ENCODE measurements around the gene KCNT1. TPM values are rescaled to one million over a fixed set of nuclear protein-coding genes. Genes with fewer than 3 reads are reported as not detected.
"Not testable (repeated sequence)": the region's sequence is repeated elsewhere in the genome, so short reads cannot be mapped to it uniquely, and the experiment has no call there.

KCNT1 gene
- total RNA-seq, 1 experiment from 2014 or later = 0.68 TPM

DNA sequence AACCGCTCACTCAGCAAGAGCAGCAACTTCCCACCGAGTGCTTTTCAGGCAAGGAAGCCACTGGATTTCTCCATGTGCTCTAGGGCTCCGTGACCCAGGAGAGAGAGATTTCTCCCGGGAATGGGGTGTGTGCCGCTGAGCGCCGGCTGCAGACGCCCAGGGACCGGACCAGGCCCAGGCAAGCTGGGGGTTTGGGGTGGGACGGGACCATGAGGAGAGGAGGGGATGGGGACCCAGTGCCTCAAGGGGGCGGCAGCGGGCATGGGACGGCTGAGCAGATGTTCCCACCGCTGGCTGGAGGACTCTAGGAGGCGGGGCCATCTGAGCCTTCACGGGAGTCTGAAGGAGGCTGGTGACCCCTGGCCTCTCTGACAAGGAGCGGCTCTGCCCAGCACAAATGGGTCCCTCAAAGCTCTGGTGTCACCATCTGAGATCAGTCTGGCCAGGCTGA, 30.4 kb upstream of the KCNT1 start:
- H3K9me3 Mint-ChIP-seq = peaks cover 11 to 14% of the 10 kb centered on the region in 2 experiments
- WGBS (ENCODE audit: extremely low coverage, insufficient read length, low lambda C conversion rate) = no CpG with 5 or more reads among the region's 17 CpGs
- H3K36me3 Mint-ChIP-seq (ENCODE audit: insufficient read depth in 1 of 3, low read depth in 3 of 3) = peaks cover 5 to 11% (median 7%) of the 10 kb centered on the region in 3 experiments; a peak in 6 of 7 replicates
- no peak overlapping the region for H4K8ac ChIP-seq (replicated peaks; ENCODE audit: insufficient read length, low read depth, low read length)
- TF ChIP-seq, protein P1, sequence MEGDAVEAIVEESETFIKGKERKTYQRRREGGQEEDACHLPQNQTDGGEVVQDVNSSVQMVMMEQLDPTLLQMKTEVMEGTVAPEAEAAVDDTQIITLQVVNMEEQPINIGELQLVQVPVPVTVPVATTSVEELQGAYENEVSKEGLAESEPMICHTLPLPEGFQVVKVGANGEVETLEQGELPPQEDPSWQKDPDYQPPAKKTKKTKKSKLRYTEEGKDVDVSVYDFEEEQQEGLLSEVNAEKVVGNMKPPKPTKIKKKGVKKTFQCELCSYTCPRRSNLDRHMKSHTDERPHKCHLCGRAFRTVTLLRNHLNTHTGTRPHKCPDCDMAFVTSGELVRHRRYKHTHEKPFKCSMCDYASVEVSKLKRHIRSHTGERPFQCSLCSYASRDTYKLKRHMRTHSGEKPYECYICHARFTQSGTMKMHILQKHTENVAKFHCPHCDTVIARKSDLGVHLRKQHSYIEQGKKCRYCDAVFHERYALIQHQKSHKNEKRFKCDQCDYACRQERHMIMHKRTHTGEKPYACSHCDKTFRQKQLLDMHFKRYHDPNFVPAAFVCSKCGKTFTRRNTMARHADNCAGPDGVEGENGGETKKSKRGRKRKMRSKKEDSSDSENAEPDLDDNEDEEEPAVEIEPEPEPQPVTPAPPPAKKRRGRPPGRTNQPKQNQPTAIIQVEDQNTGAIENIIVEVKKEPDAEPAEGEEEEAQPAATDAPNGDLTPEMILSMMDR (conservative IDR thresholded peaks at IDR 0.05) = peak; percentile 67
- H2BK12ac ChIP-seq (ENCODE audit: insufficient read length, low read depth, low read length) = no peak overlapping the region
- H2BK20ac ChIP-seq (ENCODE audit: low read depth, low read length, poor library complexity, severe bottlenecking) = no peak overlapping the region
- H3K27me3 ChIP-seq (ENCODE audit: insufficient read depth, low read length) = no peaks in the 10 kb centered on the region
- H3K27ac ChIP-seq (ENCODE audit: insufficient read length, low read depth, low read length) = no peak overlapping the region
- H3K14ac ChIP-seq (ENCODE audit: insufficient read depth, low read length) = no peak overlapping the region; the same call in 1 of the 2 replicates
- H2AK5ac ChIP-seq (ENCODE audit: insufficient read length, low read length) = no peak overlapping the region
- no peaks in the 10 kb centered on the region for H3K23me2 ChIP-seq (ENCODE audit: insufficient read length, low read depth, low read length, poor library complexity, severe bottlenecking)
- H3K4me3 Mint-ChIP-seq = no peak overlapping the region
- H3K18ac ChIP-seq (ENCODE audit: insufficient read length, low read depth, low read length) = no peak overlapping the region
- no peak overlapping the region for H3K56ac ChIP-seq (ENCODE audit: insufficient read length, low read depth, low read length)
- no peak overlapping the region for H3K27ac Mint-ChIP-seq
- peaks cover 2% of the 10 kb centered on the region; the same call in 1 of the 2 replicates for H3K27me3 Mint-ChIP-seq (ENCODE audit: low read depth)
- no peak overlapping the region for H2BK5ac ChIP-seq (ENCODE audit: insufficient read length, low read length)
- no peak overlapping the region for H2BK15ac ChIP-seq (ENCODE audit: low read depth, low read length)
- no peak overlapping the region for H3T11ph ChIP-seq (ENCODE audit: low read length)
- no peaks in the 10 kb centered on the region for H3K79me1 ChIP-seq (ENCODE audit: insufficient read depth, low read depth, low read length, poor library complexity, severe bottlenecking)
- H3K4ac ChIP-seq (ENCODE audit: low read depth, low read length) = no peak overlapping the region
- no peak overlapping the region for H3K4me2 ChIP-seq (ENCODE audit: insufficient read depth, insufficient read length, low read length)
- H2AFZ ChIP-seq (ENCODE audit: low read length) = no peak overlapping the region
- no peak overlapping the region for H3K23ac ChIP-seq (ENCODE audit: insufficient read length, low read depth, low read length)
- H4K20me1 ChIP-seq (ENCODE audit: control insufficient read depth, insufficient read depth, insufficient read length) = no peaks in the 10 kb centered on the region
- no peak overlapping the region for H4K5ac ChIP-seq (ENCODE audit: insufficient read length, low read depth, low read length)
- H3K4me1 ChIP-seq (ENCODE audit: insufficient read depth, low read length) = no peaks in the 10 kb centered on the region
- peak; percentile 87 for DNase-seq
- H4K91ac ChIP-seq (ENCODE audit: insufficient read length, low read depth, low read length) = no peak overlapping the region
- H3K9ac ChIP-seq (ENCODE audit: extremely low read depth, insufficient read length, low read length) = no peak overlapping the region
- no peak overlapping the region for H2BK120ac ChIP-seq (ENCODE audit: low read depth, low read length, poor library complexity, severe bottlenecking)
- peaks cover 9% of the 10 kb centered on the region for H3K9me3 ChIP-seq (ENCODE audit: control insufficient read depth, low read depth, low read length)
- H3K4me1 Mint-ChIP-seq = peaks cover 0 to 7% of the 10 kb centered on the region in 2 experiments; a peak in 2 of 4 replicates
- H3K79me2 ChIP-seq (ENCODE audit: insufficient read depth, low read length) = no peaks in the 10 kb centered on the region

DNA sequence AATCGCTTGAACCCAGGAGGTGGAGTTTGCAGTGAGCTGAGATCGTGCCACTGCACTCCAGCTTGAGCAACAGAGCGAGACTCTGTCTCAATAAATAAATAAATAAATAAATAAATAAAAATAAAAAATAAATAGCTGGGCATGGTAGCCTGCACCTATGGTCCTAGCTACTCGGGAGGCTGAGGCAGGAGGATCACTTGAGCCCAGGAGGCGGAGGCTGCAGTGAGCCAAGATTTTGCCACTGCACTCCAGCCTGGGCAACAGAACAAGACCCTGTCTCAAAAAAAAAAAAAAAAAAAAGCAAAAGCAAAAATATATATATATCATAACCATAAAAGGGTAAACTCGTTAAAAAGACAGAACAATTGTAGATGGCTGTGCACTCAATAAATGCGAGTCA, 29.2 kb upstream of the KCNT1 start:
- peaks cover 11 to 14% of the 10 kb centered on the region in 2 experiments for H3K9me3 Mint-ChIP-seq
- not testable (repeated sequence) for H3K4me3 Mint-ChIP-seq; H3K9ac ChIP-seq (ENCODE audit: extremely low read depth, insufficient read length, low read length)

More for the DNA sequence above, 29.2 kb upstream of the KCNT1 start:
- WGBS (ENCODE audit: extremely low coverage, insufficient read length, low lambda C conversion rate) = no CpG with 5 or more reads among the region's 7 CpGs
- H3K23me2 ChIP-seq (ENCODE audit: insufficient read length, low read depth, low read length, poor library complexity, severe bottlenecking); H3K9me3 ChIP-seq (ENCODE audit: control insufficient read depth, low read depth, low read length); H2BK5ac ChIP-seq (ENCODE audit: insufficient read length, low read length); H2AFZ ChIP-seq (ENCODE audit: low read length); H3K4me2 ChIP-seq (ENCODE audit: insufficient read depth, insufficient read length, low read length); H3K4me1 Mint-ChIP-seq; H2BK120ac ChIP-seq (ENCODE audit: low read depth, low read length, poor library complexity, severe bottlenecking); H3K79me2 ChIP-seq (ENCODE audit: insufficient read depth, low read length); H3K79me1 ChIP-seq (ENCODE audit: insufficient read depth, low read depth, low read length, poor library complexity, severe bottlenecking); H3K18ac ChIP-seq (ENCODE audit: insufficient read length, low read depth, low read length); H3K27ac ChIP-seq (ENCODE audit: insufficient read length, low read depth, low read length); H4K8ac ChIP-seq (replicated peaks; ENCODE audit: insufficient read length, low read depth, low read length); H3K23ac ChIP-seq (ENCODE audit: insufficient read length, low read depth, low read length); H2BK20ac ChIP-seq (ENCODE audit: low read depth, low read length, poor library complexity, severe bottlenecking); H3K4ac ChIP-seq (ENCODE audit: low read depth, low read length); DNase-seq; H4K91ac ChIP-seq (ENCODE audit: insufficient read length, low read depth, low read length); H3K27ac Mint-ChIP-seq; H3K27me3 Mint-ChIP-seq (ENCODE audit: low read depth); H2AK5ac ChIP-seq (ENCODE audit: insufficient read length, low read length); H3T11ph ChIP-seq (ENCODE audit: low read length); H3K56ac ChIP-seq (ENCODE audit: insufficient read length, low read depth, low read length); H3K14ac ChIP-seq (ENCODE audit: insufficient read depth, low read length); H3K27me3 ChIP-seq (ENCODE audit: insufficient read depth, low read length); H4K5ac ChIP-seq (ENCODE audit: insufficient read length, low read depth, low read length); H3K4me1 ChIP-seq (ENCODE audit: insufficient read depth, low read length); H2BK15ac ChIP-seq (ENCODE audit: low read depth, low read length); H4K20me1 ChIP-seq (ENCODE audit: control insufficient read depth, insufficient read depth, insufficient read length); H2BK12ac ChIP-seq (ENCODE audit: insufficient read length, low read depth, low read length): not testable (repeated sequence)
- H3K36me3 Mint-ChIP-seq (ENCODE audit: insufficient read depth in 1 of 3, low read depth in 3 of 3) = peaks cover 5 to 11% (median 7%) of the 10 kb centered on the region in 3 experiments; a peak in 6 of 7 replicates
